Left ventricle myocardium inferior (tissue), 1 donor: Measurements from ENCODE around the gene CCNJL. TPM values are rescaled to one million over a fixed set of nuclear protein-coding genes. Genes with fewer than 3 reads are reported as not detected.
A peak's percentile ranks its signal among the peaks of the same experiment; 100 is the strongest.

Experiments
- DNase-seq: peaks from one replicate; pipeline ENCODE4 v3.0.0-alpha.2; 2020
- H3K27ac ChIP-seq: fragments of 200-600 bp; replicated peaks from 2 replicates; pipeline ENCODE4 v1.8.0; 2021
- H3K27me3 ChIP-seq: fragments of 200-600 bp; 2 replicates; pipeline ENCODE4 v1.8.0; 2021; ENCODE audit warnings: low read depth
- H3K36me3 ChIP-seq: fragments of 200-600 bp; 2 replicates; pipeline ENCODE4 v1.8.0; 2021
- H3K4me1 ChIP-seq: fragments of 200-600 bp; 2 replicates; pipeline ENCODE4 v1.8.0; 2021
- H3K4me3 ChIP-seq: fragments of 200-600 bp; 2 replicates; pipeline ENCODE4 v1.8.0; 2021; ENCODE audit warnings: mild to moderate bottlenecking, moderate library complexity
- H3K9me3 ChIP-seq: fragments of 200-600 bp; replicated peaks from 2 replicates; pipeline ENCODE4 v1.8.0; 2021
- intact Hi-C: fragments of 100-400 bp; cut with micrococcal nuclease; formaldehyde crosslinking; loops from one replicate; pipeline ENCODE4 v1.11.0; 2022
- total RNA-seq: library from RNA; stranded (reverse); fragmentation: NEBNext Ultra II Directional; extraction: Animal tissue kit (Norgen Biotek cat#: 25700); gene quantifications from one replicate; pipeline ENCODE4 v1.2.1, GENCODE V29; 2021
- TF ChIP-seq, protein P1 (sequence below): fragments of 200-600 bp; IDR thresholded peaks from 2 replicates; pipeline ENCODE4 v1.8.0; 2021; ENCODE audit warnings: antibody characterized with exemption, mild to moderate bottlenecking, borderline replicate concordance
- donor health status: DM: no; HTN: yes; CAD: no; lungs with severe emphysema.

The CCNJL gene
- total RNA-seq, 1 donor from 2014 or later = 6.5 TPM

DNA sequence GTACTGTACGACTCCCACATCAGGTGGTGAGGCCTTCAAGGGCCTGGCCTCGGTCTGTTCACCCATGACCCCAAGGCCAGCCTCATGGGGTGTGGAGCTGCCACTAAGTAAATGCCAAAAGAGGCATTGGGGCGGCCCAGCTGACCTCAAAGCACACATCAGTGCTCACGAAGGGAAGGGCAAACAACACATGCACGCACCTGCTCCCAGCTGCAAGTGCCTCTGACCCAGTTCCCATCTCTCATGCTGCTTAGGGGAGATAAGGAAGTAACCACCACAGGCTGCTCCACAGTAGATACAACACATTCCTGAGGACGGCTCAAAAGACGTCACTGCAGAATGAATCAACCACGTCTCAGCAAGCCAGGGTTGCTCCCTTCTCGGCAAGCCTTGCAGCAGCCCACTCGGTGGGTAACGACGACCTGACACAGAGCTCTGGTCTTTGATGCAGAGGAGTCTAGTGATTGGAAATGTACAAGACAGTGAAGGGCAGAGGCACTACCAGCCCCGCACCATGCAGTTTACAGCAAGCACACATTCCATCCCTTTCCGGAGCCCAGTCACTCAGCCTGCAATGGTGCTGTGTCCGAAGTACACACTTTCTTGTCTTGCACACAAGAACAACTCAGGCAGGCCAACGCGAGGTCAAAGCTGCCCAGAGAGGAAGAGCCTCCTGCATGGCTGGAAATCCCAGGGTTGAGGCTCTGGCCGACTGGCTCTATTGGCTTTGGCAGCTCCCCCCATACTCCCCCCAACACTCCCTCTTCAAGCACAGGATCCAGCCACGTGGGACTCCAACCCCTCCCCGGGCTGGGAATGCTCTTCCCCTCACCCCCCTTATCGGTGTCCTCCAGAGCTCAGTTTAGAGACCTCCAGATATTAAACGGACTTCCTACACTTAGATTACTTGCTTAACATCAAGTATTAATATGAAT is 51.2 kb downstream of the CCNJL start:
- Histone ChIP-seq H3K4me1 (peaks cover 35% of the 10 kb centered on the region), H3K27me3 (no peaks in the 10 kb centered on the region), H3K4me3 (peak overlapping the region; percentile 21), H3K36me3 (peaks cover 12% of the 10 kb centered on the region), H3K9me3 (no peaks in the 10 kb centered on the region), H3K27ac (peak overlapping the region; percentile 40)
- DNase-seq = no peak
- TF ChIP-seq, protein P1, sequence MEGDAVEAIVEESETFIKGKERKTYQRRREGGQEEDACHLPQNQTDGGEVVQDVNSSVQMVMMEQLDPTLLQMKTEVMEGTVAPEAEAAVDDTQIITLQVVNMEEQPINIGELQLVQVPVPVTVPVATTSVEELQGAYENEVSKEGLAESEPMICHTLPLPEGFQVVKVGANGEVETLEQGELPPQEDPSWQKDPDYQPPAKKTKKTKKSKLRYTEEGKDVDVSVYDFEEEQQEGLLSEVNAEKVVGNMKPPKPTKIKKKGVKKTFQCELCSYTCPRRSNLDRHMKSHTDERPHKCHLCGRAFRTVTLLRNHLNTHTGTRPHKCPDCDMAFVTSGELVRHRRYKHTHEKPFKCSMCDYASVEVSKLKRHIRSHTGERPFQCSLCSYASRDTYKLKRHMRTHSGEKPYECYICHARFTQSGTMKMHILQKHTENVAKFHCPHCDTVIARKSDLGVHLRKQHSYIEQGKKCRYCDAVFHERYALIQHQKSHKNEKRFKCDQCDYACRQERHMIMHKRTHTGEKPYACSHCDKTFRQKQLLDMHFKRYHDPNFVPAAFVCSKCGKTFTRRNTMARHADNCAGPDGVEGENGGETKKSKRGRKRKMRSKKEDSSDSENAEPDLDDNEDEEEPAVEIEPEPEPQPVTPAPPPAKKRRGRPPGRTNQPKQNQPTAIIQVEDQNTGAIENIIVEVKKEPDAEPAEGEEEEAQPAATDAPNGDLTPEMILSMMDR = no peak
- intact Hi-C loops = no loop called here

DNA sequence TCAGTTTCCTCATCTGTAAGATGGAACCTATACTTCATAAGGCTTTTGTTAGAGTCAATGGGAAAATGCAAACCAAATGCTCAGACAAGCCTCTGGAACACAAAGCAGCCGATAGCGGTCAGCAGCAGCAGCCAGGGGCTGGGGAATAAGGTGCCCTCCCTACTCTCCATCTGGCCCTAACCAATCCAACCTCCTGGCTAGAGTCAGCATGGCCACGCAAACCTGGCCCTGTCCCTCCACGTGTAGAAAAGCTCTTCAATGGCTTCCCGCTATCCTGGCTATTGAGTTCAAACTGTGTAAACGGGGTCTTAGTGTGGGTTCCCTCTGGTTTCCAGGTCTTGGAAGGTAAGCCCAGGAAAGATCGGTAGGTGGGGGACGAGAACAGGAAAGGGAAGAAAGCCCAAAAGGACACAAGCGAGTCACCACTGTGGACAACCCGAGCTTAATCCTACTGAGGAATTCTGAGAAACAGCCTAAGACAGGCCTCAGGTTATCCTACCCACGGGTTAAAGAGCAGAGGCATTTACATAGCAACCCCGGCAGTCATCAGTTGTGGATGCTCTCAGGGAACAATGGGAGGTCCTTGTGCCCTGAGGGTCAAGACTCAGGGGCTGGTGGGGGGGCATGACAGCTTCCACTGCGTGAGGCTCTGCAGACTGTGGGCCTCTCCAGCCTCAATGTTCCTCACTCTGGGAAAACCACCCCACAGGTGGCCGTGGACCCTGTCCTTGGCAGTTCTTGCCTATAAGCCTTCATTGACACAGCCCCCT is 52.2 kb downstream of the CCNJL start:
- H3K4me3 ChIP-seq = no peak overlapping the region
- no peak for DNase-seq
- H3K27me3 ChIP-seq = no peaks in the 10 kb centered on the region
- H3K9me3 ChIP-seq = no peaks in the 10 kb centered on the region
- H3K27ac ChIP-seq = peak overlapping the region; percentile 40
- H3K36me3 ChIP-seq = peaks cover 18% of the 10 kb centered on the region
- intact Hi-C loops = no loop called here
- H3K4me1 ChIP-seq = peaks cover 35% of the 10 kb centered on the region
- TF ChIP-seq, protein P1 = no peak

DNA sequence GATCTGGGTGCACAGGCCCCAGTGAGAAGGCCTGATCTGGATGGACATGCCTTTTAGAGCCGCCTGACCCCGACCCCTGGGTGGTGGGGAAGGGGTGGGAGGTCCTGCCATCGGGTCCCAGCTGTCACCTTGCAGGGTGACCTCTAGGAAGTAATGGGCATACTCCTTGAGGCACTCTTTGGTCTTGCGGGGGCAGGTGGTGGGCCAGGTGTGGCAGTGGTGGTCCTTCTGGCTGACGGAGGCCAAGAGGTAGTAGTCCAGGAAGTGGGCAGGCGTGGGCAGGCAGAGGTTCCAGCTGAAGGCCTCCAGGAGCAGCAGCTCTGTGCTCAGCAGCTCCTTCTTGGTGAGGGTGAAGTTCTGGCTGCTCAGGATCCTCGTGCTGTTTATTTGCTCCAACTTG is 53.0 kb downstream of the CCNJL start:
- intact Hi-C loops = no loop called here

DNA sequence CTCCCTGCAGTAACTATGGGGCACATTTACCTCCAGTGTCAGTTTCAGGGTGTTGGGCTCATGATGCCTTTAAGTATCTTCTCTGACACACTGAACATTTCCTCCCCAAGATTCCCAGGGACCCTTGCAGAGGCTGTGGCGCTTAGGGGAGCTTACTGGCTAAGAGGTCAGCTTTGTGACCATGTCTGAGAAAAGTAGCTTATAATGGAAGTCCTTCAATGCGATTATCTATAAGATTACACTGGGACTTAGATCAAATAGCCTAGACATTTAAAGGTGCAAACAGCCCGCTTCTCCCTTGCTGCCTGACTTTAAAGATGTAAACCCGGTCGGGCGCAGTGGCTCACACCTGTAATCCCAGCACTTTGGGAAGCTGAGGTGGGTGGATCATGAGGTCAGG is 57.7 kb downstream of the CCNJL start:
- intact Hi-C loops = no loop called here
- Histone ChIP-seq H3K27ac (no peak overlapping the region), H3K4me3 (no peak overlapping the region), H3K9me3 (no peaks in the 10 kb centered on the region), H3K27me3 (no peaks in the 10 kb centered on the region), H3K4me1 (no peaks in the 10 kb centered on the region), H3K36me3 (peaks cover 52% of the 10 kb centered on the region)
- TF ChIP-seq, protein P1 = no peak
- no peak for DNase-seq

More for the DNA sequence above, 53.0 kb downstream of the CCNJL start:
- Histone ChIP-seq H3K36me3 (peaks cover 27% of the 10 kb centered on the region), H3K27me3 (no peaks in the 10 kb centered on the region), H3K4me3 (no peak overlapping the region), H3K27ac (no peak overlapping the region), H3K4me1 (peaks cover 35% of the 10 kb centered on the region), H3K9me3 (no peaks in the 10 kb centered on the region)
- TF ChIP-seq, protein P1 = no peak
- DNase-seq = no peak

DNA sequence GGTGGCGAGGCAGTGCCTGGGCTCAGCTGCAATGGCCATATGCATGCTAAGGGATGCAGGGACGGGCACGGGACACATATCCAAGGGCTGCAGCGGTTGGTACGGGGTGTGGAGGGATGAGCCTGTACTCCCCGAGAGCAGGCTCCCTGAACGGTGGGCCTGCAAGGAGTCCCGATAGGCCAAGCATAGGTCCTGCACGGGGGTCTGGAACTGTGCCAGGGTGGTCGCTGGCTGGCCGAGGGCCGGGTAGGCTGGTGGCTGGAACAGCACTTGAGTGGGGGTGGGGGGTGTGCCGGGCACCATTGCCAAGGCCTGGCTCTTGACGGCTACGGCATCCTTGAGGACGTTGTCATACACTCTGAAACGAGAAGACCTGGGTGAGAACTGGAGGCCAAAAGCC is 58.9 kb downstream of the CCNJL start:
- Histone ChIP-seq H3K4me3 (no peak overlapping the region), H3K36me3 (peaks cover 40% of the 10 kb centered on the region), H3K9me3 (no peaks in the 10 kb centered on the region), H3K27ac (no peak overlapping the region), H3K27me3 (no peaks in the 10 kb centered on the region), H3K4me1 (no peaks in the 10 kb centered on the region)
- intact Hi-C loops = no loop called here
- TF ChIP-seq, protein P1 = no peak
- DNase-seq = no peak
